ENCODE results near the gene MAP4K4. TPM values are rescaled to one million over a fixed set of nuclear protein-coding genes. Genes with fewer than 3 reads are reported as not detected.

The MAP4K4 gene
- total and polyA plus RNA-seq, 2 experiments from 2014 or later = 20.3 to 115 TPM

DNA sequence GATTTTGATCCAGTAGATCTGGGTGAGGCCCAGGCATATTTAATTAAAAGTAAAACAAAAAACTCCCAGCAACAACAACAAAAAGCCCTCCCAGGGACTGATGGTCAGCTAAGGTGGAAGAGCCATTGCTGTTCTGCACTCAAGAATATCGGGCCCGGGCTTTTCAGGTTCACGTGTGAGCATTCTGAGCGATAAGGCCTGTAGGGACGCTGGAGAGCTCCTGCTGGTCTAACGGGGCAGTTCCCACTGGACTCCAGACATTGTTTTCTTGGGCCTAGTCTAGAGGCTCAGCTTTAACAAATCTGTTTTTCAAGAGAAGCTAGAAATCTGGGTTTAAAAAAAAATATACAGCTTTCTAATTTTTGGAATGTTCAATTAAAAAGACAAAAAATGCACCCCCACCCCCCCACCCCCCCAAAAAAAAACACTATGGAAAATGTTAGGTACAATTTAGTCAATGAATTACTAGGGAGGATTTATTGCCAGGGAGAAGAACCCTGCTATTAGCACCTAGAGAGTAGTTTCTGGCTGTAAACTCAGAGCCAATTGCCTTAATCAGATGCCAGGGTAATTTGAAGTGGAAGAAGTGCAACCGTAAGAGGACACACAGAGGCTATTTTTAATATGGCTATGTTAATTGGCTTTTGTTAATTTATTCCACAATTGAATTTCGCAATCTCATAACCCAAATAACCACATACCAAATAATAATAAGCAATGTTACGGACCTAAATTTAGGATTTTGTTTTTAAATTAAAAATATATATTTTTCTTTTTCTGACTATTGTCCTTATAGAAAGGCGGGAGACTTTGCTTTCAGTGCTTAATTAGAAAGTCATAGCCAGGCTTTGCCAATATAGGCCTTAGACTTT lies 78.9 kb downstream of the MAP4K4 start:
- Histone ChIP-seq H3K36me3 (ENCODE audit: low read depth) (no peaks in the 10 kb centered on the region), H4K20me1 (ENCODE audit: insufficient read depth) (peaks cover 51% of the 10 kb centered on the region), H3F3A (ENCODE audit: insufficient read depth) (peaks cover 56% of the 10 kb centered on the region), H3K9ac (no peak overlapping the region), H3K79me2 (ENCODE audit: insufficient read depth) (peaks cover 100% of the 10 kb centered on the region), H3K9me2 (ENCODE audit: insufficient read depth) (no peaks in the 10 kb centered on the region), H3K4me2 (ENCODE audit: unreplicated experiment) (no peak overlapping the region), H3K27me3 (replicated peaks; ENCODE audit: insufficient read depth) (no peaks in the 10 kb centered on the region), H3K4me3 (no peak overlapping the region), H3K4me1 (ENCODE audit: insufficient read depth) (peaks cover 34% of the 10 kb centered on the region), H3K9me3 (ENCODE audit: low read depth) (no peaks in the 10 kb centered on the region), H2AFZ (no peak overlapping the region), H3K27ac (no peak overlapping the region)
- no peak for TF ChIP-seq EZH2phosphoT487 (IDR thresholded peaks at IDR 0.05; ENCODE audit: insufficient read depth, low read depth)
- TF ChIP-seq EZH2 (IDR thresholded peaks at IDR 0.05; ENCODE audit: insufficient read depth, poor library complexity, severe bottlenecking) = no peak
- whole genome bisulfite sequencing, 2 experiments (ENCODE audit: low coverage in 1 of 2, low lambda C conversion rate in 2 of 2, missing lambda C conversion rate in 2 of 2) = 84 to 86% methylated on average over 10 of the region's 10 CpGs
- in situ Hi-C loops (cut with MboI) = no loop called here
- DNase-seq = no peak

DNA sequence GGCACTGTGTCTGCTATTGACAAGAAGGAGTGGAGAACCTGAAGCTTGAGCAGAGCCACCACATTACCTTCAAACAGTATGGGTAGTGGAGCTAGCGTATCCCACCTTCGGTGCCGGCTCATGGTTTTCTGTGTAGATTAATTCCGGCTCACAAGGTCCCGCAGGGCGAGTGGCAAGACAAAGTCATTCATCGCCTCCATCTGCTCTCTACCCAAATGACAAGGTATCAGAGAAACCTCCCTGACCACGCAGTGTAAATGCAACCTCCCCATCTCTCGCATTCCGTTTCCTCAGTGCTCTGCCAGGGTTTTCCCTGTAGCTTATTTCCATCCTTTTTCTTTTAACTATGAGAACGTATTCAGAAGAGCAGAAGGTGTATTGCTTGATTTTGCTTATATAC lies 79.8 kb downstream of the MAP4K4 start:
- H3K27me3 ChIP-seq (replicated peaks; ENCODE audit: insufficient read depth) = no peaks in the 10 kb centered on the region
- H3F3A ChIP-seq (ENCODE audit: insufficient read depth) = peaks cover 47% of the 10 kb centered on the region
- H4K20me1 ChIP-seq (ENCODE audit: insufficient read depth) = peaks cover 47% of the 10 kb centered on the region
- no peak overlapping the region for H2AFZ ChIP-seq
- TF ChIP-seq EZH2phosphoT487 (IDR thresholded peaks at IDR 0.05; ENCODE audit: insufficient read depth, low read depth) (no peak), EZH2 (IDR thresholded peaks at IDR 0.05; ENCODE audit: insufficient read depth, poor library complexity, severe bottlenecking) (no peak)
- no peaks in the 10 kb centered on the region for H3K9me3 ChIP-seq (ENCODE audit: low read depth)
- H3K36me3 ChIP-seq (ENCODE audit: low read depth) = no peaks in the 10 kb centered on the region
- no peak overlapping the region for H3K4me3 ChIP-seq
- no peak overlapping the region for H3K4me2 ChIP-seq (ENCODE audit: unreplicated experiment)
- no peaks in the 10 kb centered on the region for H3K9me2 ChIP-seq (ENCODE audit: insufficient read depth)
- peaks cover 100% of the 10 kb centered on the region for H3K79me2 ChIP-seq (ENCODE audit: insufficient read depth)
- no peak overlapping the region for H3K27ac ChIP-seq
- in situ Hi-C loops (cut with MboI) = no loop called here
- no peak overlapping the region for H3K9ac ChIP-seq
- peaks cover 25% of the 10 kb centered on the region for H3K4me1 ChIP-seq (ENCODE audit: insufficient read depth)
- no peak for DNase-seq
- WGBS, 2 experiments (ENCODE audit: low coverage in 1 of 2, low lambda C conversion rate in 2 of 2, missing lambda C conversion rate in 2 of 2) = 95 to 98% methylated on average over 11 of the region's 11 CpGs

DNA sequence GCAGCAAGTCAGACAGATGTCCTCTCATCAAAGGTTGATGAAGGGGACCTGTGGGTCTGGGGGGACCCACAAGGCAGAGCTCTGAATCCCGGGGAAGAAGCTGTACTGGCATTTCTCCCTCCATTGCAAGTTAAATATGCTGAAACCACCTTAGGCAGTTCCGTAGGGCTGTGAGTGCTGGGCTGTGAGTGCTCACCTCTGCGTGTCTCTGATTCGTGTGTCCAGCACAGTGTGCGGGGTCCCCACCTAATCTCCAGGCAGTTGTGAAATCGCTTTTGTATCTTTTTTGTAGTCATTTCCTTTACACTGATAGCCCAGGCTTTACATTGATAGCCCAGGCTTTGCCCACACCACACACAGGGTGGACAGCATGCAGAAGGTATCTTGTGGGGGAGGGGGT lies 80.6 kb downstream of the MAP4K4 start:
- in situ Hi-C loops (cut with MboI) = no loop called here
- H3K27me3 ChIP-seq (replicated peaks; ENCODE audit: insufficient read depth) = no peaks in the 10 kb centered on the region
- WGBS, 2 experiments (ENCODE audit: low coverage in 1 of 2, low lambda C conversion rate in 2 of 2, missing lambda C conversion rate in 2 of 2) = 98% methylated on average over 6 of the region's 6 CpGs
- H2AFZ ChIP-seq = no peak overlapping the region
- H3K9me2 ChIP-seq (ENCODE audit: insufficient read depth) = no peaks in the 10 kb centered on the region
- TF ChIP-seq EZH2 (IDR thresholded peaks at IDR 0.05; ENCODE audit: insufficient read depth, poor library complexity, severe bottlenecking) (no peak), EZH2phosphoT487 (IDR thresholded peaks at IDR 0.05; ENCODE audit: insufficient read depth, low read depth) (no peak)
- H3K4me3 ChIP-seq = no peak overlapping the region
- no peak for DNase-seq
- peaks cover 52% of the 10 kb centered on the region for H4K20me1 ChIP-seq (ENCODE audit: insufficient read depth)
- H3F3A ChIP-seq (ENCODE audit: insufficient read depth) = peaks cover 43% of the 10 kb centered on the region
- H3K4me2 ChIP-seq (ENCODE audit: unreplicated experiment) = no peak overlapping the region
- H3K79me2 ChIP-seq (ENCODE audit: insufficient read depth) = peaks cover 100% of the 10 kb centered on the region
- H3K27ac ChIP-seq = no peak overlapping the region
- peaks cover 18% of the 10 kb centered on the region for H3K4me1 ChIP-seq (ENCODE audit: insufficient read depth)
- no peak overlapping the region for H3K9ac ChIP-seq
- no peaks in the 10 kb centered on the region for H3K36me3 ChIP-seq (ENCODE audit: low read depth)
- no peaks in the 10 kb centered on the region for H3K9me3 ChIP-seq (ENCODE audit: low read depth)

DNA sequence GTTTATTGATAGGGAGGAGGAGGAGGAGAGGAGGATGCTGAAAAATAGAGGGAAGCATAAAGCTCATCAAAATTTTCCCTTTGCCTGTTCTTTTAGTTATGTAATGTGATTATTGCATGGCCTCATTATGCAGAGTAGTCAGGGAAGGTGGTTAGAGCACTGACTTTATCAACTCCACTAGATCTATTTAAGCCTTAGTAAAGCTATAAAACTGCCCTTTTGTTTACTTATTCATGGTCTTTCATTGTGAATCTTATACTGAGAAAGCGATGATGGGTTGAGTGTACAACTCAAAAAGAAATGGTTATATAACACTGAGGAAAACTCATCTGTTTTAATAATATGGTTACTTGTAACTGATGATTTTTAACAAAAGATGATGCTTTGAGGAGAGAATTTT lies 81.7 kb downstream of the MAP4K4 start:
- TF ChIP-seq EZH2phosphoT487 (IDR thresholded peaks at IDR 0.05; ENCODE audit: insufficient read depth, low read depth) = no peak
- TF ChIP-seq EZH2 (IDR thresholded peaks at IDR 0.05; ENCODE audit: insufficient read depth, poor library complexity, severe bottlenecking) = no peak
- no peak overlapping the region for H3K9ac ChIP-seq
- H3K27ac ChIP-seq = no peak overlapping the region
- no peaks in the 10 kb centered on the region for H3K9me3 ChIP-seq (ENCODE audit: low read depth)
- no peaks in the 10 kb centered on the region for H3K27me3 ChIP-seq (replicated peaks; ENCODE audit: insufficient read depth)
- DNase-seq = no peak
- in situ Hi-C loops (cut with MboI) = no loop called here
- H4K20me1 ChIP-seq (ENCODE audit: insufficient read depth) = peaks cover 55% of the 10 kb centered on the region
- H3K79me2 ChIP-seq (ENCODE audit: insufficient read depth) = peaks cover 100% of the 10 kb centered on the region
- H3K4me2 ChIP-seq (ENCODE audit: unreplicated experiment) = no peak overlapping the region
- no peak overlapping the region for H2AFZ ChIP-seq
- H3K4me1 ChIP-seq (ENCODE audit: insufficient read depth) = peaks cover 18% of the 10 kb centered on the region
- no peaks in the 10 kb centered on the region for H3K9me2 ChIP-seq (ENCODE audit: insufficient read depth)
- no peaks in the 10 kb centered on the region for H3K36me3 ChIP-seq (ENCODE audit: low read depth)
- 91 to 100% methylated on average over 1 of the region's 1 CpG for WGBS, 2 experiments (ENCODE audit: low coverage in 1 of 2, low lambda C conversion rate in 2 of 2, missing lambda C conversion rate in 2 of 2)
- H3F3A ChIP-seq (ENCODE audit: insufficient read depth) = peaks cover 32% of the 10 kb centered on the region
- H3K4me3 ChIP-seq = no peak overlapping the region

All from GM23248 (cell line).